ENCODE results near the gene CRIP2.

DNA sequence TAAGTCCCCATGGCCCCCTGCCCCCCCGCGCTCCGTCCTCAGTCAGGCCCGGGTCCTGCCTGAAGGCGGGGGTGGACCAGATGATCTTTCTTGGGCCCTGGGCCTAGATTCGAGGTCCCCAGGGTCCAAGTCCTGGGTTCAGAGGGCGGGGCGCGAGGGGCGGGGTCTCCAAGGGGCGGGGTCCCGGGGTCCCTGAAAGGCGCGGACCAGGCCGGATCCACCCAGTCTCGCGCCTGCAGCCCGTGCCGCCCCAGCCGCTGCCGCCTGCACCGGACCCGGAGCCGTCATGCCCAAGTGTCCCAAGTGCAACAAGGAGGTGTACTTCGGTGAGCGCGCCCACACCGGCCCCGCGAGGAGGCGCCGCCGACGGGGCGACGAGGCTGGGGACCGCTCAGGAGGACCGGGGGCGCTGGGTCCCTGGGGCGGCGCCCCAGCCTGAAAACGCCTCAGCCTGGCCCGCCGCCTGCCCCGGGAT, 12.4 kb downstream of the CRIP2 start:
- TF ChIP-seq, protein P1, sequence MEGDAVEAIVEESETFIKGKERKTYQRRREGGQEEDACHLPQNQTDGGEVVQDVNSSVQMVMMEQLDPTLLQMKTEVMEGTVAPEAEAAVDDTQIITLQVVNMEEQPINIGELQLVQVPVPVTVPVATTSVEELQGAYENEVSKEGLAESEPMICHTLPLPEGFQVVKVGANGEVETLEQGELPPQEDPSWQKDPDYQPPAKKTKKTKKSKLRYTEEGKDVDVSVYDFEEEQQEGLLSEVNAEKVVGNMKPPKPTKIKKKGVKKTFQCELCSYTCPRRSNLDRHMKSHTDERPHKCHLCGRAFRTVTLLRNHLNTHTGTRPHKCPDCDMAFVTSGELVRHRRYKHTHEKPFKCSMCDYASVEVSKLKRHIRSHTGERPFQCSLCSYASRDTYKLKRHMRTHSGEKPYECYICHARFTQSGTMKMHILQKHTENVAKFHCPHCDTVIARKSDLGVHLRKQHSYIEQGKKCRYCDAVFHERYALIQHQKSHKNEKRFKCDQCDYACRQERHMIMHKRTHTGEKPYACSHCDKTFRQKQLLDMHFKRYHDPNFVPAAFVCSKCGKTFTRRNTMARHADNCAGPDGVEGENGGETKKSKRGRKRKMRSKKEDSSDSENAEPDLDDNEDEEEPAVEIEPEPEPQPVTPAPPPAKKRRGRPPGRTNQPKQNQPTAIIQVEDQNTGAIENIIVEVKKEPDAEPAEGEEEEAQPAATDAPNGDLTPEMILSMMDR (optimal IDR thresholded peaks at IDR 0.05 in 1 of 3, IDR thresholded peaks at IDR 0.05 in 1 of 3, conservative IDR thresholded peaks at IDR 0.05 in 1 of 3; ENCODE audit: extremely low read depth in 1 of 3, insufficient read depth in 2 of 3, low read length in 3 of 3): no peak
- TF ChIP-seq EZH2 (IDR thresholded peaks at IDR 0.05; ENCODE audit: low read length): peak; percentile 5

All from keratinocyte (primary cell).